Measurements from ENCODE around the gene RPL13A.

Gene RPL13A

DNA sequence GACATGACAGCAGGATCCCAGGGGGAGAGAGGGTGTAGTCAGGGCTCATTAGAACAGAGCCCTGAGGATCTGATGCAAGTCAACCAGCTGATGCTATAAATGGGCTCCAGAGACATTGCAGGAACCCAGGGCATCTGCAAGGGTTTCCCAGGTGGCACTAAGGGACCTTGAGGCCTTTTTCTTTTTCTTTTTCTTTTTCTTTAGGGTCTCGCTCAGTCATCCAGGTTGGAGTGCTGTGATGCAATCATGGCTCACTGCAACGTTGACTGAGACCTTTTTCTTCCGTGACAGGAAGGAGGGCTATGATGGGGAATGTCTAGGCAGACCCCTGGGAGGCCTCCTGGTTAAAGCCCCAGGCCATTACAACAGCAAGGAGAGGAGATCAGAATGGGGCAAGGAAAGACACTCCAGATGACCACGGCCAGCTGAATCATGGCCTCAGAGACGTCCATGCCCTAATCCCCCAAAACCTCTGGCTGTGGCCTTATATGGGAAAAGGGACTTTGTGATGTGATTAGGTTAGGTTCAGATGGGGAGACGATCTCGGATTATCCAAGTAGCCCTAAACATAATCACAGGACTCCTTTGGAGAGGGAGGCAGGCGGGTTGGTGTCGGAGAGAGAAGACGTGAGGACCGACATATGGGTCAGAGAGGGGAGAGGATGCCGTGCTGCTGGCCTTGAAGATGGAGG is 20.5 kb downstream of the RPL13A start:
- no peak for DNase-seq (ENCODE audit: low spot score)

DNA sequence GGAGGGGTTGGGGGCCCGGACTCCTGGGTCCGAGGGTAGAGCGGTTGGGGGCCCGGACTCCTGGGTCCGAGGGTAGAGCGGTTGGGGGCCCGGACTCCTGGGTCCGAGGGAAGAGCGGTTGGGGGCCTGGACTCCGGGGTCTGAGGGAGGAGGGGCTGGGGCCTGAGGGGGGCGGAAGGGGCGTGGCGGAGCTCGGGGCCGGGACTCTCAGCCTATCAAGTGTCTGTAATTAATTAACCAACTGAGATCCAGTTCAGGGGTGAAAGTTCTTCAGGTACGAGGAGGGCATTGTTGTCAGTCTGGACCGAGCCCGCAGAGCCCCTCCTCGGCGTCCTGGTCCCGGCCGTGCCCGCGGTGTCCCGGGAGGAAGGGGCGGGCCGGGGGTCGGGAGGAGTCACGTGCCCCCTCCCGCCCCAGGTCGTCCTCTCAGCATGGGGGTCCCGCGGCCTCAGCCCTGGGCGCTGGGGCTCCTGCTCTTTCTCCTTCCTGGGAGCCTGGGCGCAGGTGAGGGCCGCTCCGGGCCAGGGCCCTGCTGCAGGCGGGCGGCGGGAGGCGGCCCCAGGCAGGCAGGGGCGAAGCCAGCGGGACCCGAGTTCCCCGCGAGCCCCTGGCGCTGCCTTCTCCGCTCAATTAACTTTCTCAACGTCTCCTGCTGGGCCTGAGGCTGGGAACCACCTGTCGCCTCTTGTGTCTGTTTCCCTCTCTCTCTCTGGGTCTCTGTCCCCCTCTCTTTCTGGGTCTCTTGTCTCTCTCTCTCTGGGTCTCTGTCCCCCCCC is 25.8 kb downstream of the RPL13A start:
- no peak for DNase-seq (ENCODE audit: low spot score)

DNA sequence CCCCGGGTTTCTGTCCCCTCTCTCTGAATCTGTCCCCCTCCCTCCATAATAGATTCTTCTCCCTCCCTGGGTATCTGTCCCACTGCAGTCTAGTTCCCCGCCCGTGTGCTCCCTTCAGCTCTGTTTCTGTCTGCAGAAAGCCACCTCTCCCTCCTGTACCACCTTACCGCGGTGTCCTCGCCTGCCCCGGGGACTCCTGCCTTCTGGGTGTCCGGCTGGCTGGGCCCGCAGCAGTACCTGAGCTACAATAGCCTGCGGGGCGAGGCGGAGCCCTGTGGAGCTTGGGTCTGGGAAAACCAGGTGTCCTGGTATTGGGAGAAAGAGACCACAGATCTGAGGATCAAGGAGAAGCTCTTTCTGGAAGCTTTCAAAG is 26.3 kb downstream of the RPL13A start:
- no peak for DNase-seq (ENCODE audit: low spot score)

DNA sequence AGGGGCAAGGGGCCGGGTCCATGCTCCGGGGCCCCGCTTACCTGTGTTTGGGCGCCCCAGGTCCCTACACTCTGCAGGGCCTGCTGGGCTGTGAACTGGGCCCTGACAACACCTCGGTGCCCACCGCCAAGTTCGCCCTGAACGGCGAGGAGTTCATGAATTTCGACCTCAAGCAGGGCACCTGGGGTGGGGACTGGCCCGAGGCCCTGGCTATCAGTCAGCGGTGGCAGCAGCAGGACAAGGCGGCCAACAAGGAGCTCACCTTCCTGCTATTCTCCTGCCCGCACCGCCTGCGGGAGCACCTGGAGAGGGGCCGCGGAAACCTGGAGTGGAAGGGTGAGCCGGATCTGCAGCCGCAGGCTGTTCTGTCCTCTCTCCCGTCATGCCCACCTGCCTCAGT is 26.7 kb downstream of the RPL13A start:
- DNase-seq (ENCODE audit: low spot score) = no peak

DNA sequence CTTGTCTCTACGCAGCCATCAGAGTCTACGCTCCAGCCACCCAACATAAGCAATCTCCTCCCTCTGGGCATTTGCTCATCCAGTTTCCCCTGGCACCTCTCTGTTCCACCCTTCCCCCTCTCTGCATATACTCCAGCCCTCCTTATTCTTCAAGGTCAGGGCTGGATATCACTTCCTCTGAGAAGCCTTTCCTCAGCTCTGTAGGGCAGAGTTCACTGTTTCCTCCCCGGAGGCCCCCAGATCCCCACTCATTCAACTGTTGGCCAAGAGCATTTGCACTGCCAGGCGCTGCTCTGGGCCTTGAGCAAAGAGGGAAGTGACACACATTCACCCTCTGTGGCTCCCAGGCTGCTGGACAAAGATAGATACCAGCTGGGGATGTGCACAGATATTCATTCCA is 28.4 kb downstream of the RPL13A start:
- no peak for DNase-seq (ENCODE audit: low spot score)

DNA sequence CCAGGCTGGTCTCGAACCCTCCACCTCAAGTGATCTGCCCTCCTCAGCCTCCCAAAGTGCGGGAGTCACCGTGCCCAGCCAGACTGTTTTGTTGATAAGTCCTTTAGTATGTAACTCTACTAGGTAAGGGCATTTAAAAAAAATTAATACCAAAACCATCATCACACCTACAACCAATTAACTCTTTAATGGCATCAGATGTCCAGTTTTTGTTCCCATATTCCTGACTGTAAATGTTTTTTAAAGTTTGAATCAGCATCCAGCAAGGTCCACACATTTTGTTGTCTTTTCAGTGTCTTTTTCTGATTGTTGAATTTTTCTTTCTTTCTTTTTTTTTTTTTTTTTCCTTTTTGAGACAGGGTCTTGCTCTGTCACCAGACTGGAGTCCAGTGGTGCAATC is 30.6 kb downstream of the RPL13A start:
- no peak for DNase-seq (ENCODE audit: low spot score)

DNA sequence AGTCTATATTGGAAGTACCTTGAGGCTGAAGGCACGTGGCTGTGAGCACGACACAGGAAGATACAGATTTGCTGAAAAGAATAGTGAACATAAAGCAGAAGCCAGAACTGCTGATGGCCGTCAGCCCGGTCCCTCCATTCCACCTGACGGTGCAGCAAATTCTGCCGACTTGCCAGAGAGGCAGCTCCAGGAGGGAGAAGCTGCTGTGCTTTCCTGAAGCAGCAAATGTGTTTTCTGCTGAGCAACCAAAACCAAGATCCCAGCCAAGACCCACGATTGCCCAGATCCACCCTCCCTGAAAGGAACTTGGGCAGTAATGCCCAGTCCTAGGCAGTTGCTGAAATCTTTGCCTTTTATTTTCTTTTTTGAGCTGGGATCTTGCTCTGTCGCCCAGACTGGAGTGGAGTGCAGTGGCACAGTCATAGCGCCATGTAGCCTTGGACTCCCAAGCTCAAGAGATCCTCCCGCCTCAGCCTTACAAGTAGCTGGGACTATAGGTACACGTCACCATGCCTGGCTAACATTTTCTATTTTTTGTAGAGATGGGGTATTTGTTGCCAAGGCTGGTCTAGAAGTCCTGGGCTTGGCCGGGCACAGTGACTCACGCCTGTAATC is 33.4 kb downstream of the RPL13A start:
- DNase-seq (ENCODE audit: low spot score) = no peak

DNA sequence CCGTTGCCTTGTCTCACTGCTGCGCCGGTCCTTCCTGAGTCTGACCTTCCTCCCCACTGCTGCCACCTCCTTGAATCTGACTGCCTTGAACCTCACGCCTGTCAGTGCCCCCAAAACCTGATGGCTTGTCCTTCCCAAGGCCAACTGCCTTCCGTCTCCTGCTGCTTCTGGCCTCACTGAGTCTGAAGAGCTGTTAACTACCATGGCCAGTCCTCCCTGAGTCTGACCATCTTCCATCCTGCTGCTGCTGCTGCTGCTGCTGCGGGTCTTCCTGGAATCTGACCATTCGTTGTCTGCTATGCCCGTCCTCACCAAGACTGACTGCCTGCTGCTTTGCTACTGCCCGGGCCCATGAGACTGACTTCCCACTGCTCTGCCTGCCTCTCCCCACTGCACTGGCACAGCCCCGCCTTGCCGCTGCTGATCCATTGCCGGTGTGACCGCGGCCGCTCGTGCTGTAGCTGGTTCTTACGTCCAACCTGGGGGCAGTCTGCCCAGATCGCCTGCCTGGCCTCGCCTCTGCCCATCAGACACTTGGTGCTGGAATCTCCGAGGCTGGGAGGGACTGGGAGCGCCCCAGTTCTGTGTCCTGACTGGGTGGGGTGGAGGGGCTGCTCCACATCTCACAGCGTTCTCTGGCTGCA is 37.5 kb downstream of the RPL13A start:
- DNase-seq (ENCODE audit: low spot score) = no peak

DNA sequence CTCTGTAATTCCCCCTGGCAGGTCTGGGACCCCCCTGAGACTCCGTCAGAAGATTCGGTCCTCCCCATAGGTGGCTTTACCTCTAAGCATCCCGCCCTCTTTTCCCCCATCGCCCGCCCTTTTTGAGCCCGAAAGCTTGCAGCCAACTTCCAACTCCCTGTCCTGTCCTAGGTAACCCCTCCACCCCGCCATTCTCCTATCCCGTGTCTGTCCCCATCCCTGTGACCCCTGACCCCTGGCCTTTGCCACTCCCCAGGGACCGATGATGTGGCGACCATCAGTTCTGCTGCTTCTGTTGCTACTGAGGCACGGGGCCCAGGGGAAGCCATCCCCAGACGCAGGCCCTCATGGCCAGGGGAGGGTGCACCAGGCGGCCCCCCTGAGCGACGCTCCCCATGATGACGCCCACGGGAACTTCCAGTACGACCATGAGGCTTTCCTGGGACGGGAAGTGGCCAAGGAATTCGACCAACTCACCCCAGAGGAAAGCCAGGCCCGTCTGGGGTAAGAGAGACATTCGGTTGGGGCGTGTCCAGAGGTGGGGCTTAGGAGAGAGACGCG is 40.9 kb downstream of the RPL13A start:
- no peak for DNase-seq (ENCODE audit: low spot score)

DNA sequence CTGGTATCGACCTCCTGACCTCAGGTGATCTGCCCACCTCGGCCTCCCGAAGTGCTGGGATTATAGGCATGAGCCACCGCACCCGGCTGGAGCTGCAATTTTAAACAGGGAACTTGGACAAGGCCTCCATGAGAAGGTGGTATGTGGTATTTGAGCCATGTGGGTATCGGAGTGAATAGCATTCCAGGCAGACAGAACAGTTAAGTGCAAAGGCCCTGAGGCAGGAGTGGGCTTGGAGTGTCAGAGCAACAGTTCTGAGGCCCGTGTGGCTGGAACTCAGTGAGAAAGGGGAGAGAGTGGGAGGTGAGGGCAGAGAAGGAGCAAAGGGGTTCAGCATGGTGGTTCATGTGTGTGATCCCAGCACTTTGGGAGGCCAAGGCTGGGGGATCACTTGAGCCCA is 43.3 kb downstream of the RPL13A start:
- DNase-seq (ENCODE audit: low spot score) = no peak

DNA sequence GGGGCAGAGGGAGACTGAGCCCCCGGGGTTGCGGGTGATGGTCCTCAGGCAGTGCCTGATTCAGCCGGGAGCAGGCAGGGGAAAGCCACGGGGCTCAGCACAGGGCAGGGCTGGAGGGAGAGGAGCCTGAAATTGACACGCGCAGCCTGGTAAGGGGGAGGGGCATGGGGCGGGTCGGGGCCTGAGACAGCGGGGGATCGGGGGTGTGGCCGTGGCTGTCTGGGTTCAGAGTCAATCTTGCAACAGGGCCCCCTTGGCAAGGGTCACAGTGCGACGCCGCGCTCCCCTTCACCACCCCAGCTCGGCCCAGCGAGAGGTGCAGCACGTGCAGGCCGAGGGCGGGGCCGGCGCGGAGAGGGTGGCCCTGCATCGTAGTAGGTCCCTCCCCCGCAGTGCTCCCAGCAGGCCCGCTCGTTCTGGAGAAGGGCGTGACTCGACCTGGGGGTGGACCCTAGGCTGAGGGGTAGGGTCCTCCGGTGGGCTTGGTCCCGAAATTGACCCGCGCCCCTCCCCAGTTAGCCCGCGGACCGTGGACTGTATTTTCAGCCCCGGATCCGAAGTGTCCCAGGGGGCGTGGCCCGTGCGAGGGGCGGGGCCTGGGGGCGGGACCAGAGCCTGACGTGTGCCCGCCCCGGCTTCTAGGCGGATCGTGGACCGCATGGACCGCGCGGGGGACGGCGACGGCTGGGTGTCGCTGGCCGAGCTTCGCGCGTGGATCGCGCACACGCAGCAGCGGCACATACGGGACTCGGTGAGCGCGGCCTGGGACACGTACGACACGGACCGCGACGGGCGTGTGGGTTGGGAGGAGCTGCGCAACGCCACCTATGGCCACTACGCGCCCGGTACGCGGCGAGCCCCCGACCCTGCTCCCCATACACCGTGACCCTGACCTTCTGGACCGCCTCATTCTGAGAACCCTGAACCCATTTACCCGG is 46.4 kb downstream of the RPL13A start:
- peak; percentile 83 for DNase-seq (ENCODE audit: low spot score)

DNA sequence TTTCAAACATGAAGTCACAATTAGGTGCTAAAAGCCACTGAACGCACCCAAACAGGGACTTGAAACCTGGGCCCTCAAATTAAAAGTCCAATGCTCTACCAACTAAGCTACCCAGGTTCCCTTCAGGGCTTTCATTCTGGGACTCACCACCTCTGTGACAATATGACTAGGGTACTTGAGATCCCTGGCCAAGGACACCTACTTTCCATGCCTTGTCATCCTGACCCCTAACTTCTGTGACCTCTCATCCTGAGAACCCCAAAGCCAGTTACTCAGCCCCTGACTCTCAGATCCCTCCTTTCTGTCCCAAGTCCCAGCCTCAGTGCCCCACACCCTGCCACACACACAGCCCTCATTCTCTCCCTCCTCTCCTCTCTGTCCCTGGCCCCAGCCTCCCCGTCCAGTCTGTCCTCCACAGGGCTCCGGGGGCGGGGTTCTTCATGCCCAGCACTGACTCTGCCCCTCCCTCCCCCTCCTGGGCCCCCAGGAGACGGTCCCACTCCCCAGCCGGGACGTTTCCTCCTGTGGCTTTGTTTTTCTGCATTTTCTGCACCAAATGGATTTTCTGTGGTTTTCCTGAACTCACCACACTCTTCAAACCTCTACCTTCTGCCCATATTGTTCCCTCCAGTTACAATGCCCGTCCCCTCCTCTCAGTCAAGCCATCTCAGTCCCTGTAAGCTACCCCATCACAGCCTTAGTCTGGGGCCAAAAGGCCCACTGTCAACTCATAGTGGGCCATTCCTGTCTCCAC is 47.4 kb downstream of the RPL13A start:
- DNase-seq (ENCODE audit: low spot score) = no peak

DNA sequence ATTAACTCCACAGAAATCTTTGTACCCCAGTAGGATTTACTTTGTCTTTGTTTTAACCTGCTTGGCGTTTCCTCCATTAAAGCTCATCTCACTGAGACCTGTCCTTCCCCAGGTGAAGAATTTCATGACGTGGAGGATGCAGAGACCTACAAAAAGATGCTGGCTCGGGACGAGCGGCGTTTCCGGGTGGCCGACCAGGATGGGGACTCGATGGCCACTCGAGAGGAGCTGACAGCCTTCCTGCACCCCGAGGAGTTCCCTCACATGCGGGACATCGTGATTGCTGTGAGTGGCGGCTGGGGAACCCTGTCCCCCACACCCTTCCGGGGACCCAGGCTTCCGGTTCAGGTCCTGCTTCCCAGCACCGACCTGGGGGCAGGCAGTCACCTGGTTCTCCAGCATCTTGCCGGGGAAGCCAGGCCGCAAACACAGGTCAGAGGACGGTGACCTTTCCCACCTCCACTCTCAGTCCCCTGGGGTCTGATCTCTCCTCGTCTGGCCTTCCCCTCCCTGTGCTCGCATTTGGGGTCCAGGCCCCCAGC is 49.6 kb downstream of the RPL13A start:
- DNase-seq (ENCODE audit: low spot score) = no peak

DNA sequence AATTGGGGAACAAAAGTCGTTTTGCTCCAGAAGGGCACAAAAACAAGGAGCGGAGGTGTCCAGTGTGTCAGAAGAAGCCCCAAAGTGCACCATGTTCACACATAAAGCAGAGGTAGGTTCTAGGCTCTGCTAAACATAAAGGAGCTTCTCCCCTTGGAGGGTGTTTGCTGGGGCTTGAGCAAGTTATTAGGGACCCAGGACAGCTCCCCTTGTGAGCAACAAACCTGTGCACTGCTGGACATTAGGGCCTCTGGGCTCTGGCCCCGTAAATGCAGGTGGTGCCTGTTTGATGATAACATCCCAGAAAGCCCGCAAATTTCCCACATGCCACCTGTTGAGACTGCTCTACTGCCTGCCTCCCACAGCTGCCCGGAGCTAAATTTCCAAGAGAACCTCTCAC is 51.2 kb downstream of the RPL13A start:
- no peak for DNase-seq (ENCODE audit: low spot score)

DNA sequence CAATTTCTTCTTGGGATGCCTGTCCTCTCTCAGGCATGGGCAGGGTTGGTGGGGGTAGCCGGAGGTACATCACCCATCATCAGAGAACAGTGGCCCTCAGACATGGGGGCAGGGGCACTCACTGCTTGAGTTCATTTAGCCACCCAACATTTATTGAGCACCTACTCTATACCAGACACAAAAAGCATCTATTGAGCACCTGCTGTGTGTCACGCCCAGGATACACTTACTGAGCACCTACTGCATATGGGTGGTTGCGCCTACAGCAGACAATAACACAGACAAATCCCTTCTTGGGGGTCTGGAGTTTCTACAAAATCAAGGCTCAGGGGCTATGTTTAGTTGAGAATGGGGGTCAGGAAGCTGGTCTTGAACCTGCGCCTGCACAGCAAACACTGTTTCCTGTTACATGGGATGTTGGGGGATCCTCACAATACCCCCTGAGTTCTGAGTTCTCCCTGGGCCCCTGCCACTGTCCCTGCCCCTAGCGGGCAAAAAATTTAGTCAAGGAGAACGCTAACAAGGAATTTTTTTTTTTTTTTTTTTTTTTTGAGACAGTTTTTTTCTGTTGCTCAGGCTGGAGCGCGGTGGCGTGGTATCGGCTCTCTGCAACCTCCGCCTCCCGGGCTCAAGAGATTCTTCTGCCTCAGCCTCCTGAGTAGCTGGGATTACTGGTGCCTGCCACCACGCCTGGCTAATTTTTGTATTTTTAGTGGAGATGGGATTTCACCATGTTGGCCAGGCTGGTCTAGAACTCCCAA is 52.0 kb downstream of the RPL13A start:
- DNase-seq (ENCODE audit: low spot score) = no peak

Data from RKO (cell line).